K562 (cell line): ENCODE data around the gene HS6ST1. TPM values are rescaled to one million over a fixed set of nuclear protein-coding genes. Genes with fewer than 3 reads are reported as not detected.

Experiments
- ATAC-seq: fragments of 200-7000 bp; cut with Tn5 transposase; 3 replicates; pipeline ENCODE4 v1.9.1; 2020; ENCODE audit warnings: moderate library complexity
- BruUV-seq: library from RNA; stranded (reverse); fragments of 400-500 nt; replicated peaks from 2 replicates; lab custom pipeline; 2021; lab: Mats Ljungman, UMichigan
- CTCF ChIA-PET: fragments of 300-600 bp; formaldehyde crosslinking; extraction: SDS; loops from one replicate; lab custom pipeline; 2021; ENCODE audit warnings: low intra/inter-chr PET ratio; lab: Yijun Ruan, JAX
- POLR2A ChIA-PET: fragments of 300-600, 350-650 bp; sonication (Branson Sonifier 250); formaldehyde crosslinking; extraction: SDS; loops from one replicate; lab custom pipeline; 2021; ENCODE audit warnings: antibody characterized with exemption, inconsistent platforms; lab: Yijun Ruan, JAX
- DNase-seq, 4 experiments: peaks; one replicate each; pipeline versions ENCODE4 v3.0.0 to v3.0.0-alpha.2; 2011 to 2018; ENCODE audit warnings: low spot score in 3 of 4, mixed read lengths in 3 of 4; ENCODE audit errors: extremely low read depth in 1 of 4
- FAIRE-seq: peaks from 2 replicates; lab custom pipeline; 2011; peaks lifted over from hg19 to GRCh38; lab: Jason Lieb, UNC
- H2AFZ ChIP-seq: 2 replicates; pipeline ENCODE4 v1.6.0; 2011; ENCODE audit warnings: low read depth, low read length, control low read depth, inconsistent platforms
- H3K27ac ChIP-seq: fragments of 200-600 bp; 3 replicates; pipeline ENCODE4 v1.8.0; 2011; ENCODE audit warnings: low read depth, mild to moderate bottlenecking, control low read depth, inconsistent platforms, low read length, moderate library complexity, mixed read lengths; ENCODE audit errors: extremely low read depth
- H3K27me3 ChIP-seq, 2 experiments: fragments of 300-600 bp in 1 of 2; 2 replicates in 1 of 2; 3 replicates in 1 of 2; pipeline versions ENCODE4 v1.6.0 to v1.8.0; 2011; ENCODE audit warnings: inconsistent platforms in 2 of 2, low read length in 2 of 2, mild to moderate bottlenecking in 1 of 2, mixed read lengths in 1 of 2, moderate library complexity in 1 of 2; ENCODE audit not compliant: control insufficient read depth in 2 of 2, insufficient read depth in 2 of 2
- H3K36me3 ChIP-seq: fragments of 300-600 bp; 3 replicates; pipeline ENCODE4 v1.8.0; 2011; ENCODE audit warnings: mild to moderate bottlenecking, low read length, inconsistent platforms; ENCODE audit not compliant: control insufficient read depth, insufficient read depth
- H3K4me1 ChIP-seq, 2 experiments: fragments of 200-600 bp in 1 of 2; replicated peaks in 1 of 2; 2 replicates in 1 of 2; 3 replicates in 1 of 2; pipeline versions ENCODE4 v1.5.1 to v1.8.0; 2011; ENCODE audit warnings: inconsistent platforms in 2 of 2, low read length in 2 of 2, mild to moderate bottlenecking in 1 of 2, mixed read lengths in 1 of 2, moderate library complexity in 1 of 2; ENCODE audit not compliant: control insufficient read depth in 2 of 2, insufficient read depth in 2 of 2
- H3K4me2 ChIP-seq: 2 replicates; pipeline ENCODE4 v1.6.1; 2011; ENCODE audit warnings: low read length, control low read depth, inconsistent platforms, mixed read lengths; ENCODE audit not compliant: insufficient read depth
- H3K4me3 ChIP-seq: fragments of 200-600 bp; sonication (generic), shearing (Covaris generic); 2 replicates; pipeline ENCODE4 v1.5.1; 2016; ENCODE audit warnings: control low read depth, inconsistent platforms
- H3K79me2 ChIP-seq: fragments of 200-600 bp; 3 replicates; pipeline ENCODE4 v1.8.0; 2011; ENCODE audit warnings: low read length, inconsistent platforms; ENCODE audit not compliant: control insufficient read depth, insufficient read depth
- H3K9ac ChIP-seq, 2 experiments: 2 replicates each; pipeline versions ENCODE4 v1.6.0 to v1.6.1; 2011; ENCODE audit warnings: low read depth in 2 of 2, low read length in 2 of 2, control low read depth in 1 of 2, inconsistent platforms in 1 of 2, mild to moderate bottlenecking in 1 of 2, mixed read lengths in 1 of 2; ENCODE audit not compliant: insufficient read depth in 1 of 2
- H3K9me1 ChIP-seq: one replicate; pipeline ENCODE4 v1.6.0; 2011; ENCODE audit warnings: inconsistent platforms, mild to moderate bottlenecking, low read length, moderate library complexity; ENCODE audit not compliant: control insufficient read depth, insufficient read depth
- H3K9me3 ChIP-seq: replicated peaks from 2 replicates; pipeline ENCODE4 v1.5.1; 2011; ENCODE audit warnings: low read depth, low read length, inconsistent platforms; ENCODE audit not compliant: control insufficient read depth, insufficient read depth
- H4K20me1 ChIP-seq: replicated peaks from 2 replicates; pipeline ENCODE4 v1.6.1; 2011; ENCODE audit warnings: low read length, inconsistent platforms, mixed read lengths; ENCODE audit not compliant: control insufficient read depth, insufficient read depth
- BHLHE40 ChIP-seq: IDR thresholded peaks from 2 replicates; pipeline ENCODE4 v1.6.1; 2011; ENCODE audit warnings: low read length, improper control_type of control experiment
- BRD4 ChIP-seq: fragments of 200-600 bp; sonication (generic); IDR thresholded peaks from 2 replicates; pipeline ENCODE4 v1.6.1; 2017; ENCODE audit warnings: inconsistent platforms
- CXXC5 ChIP-seq: fragments of 250-450 bp; sonication (Bioruptor Pico); IDR thresholded peaks from 2 replicates; pipeline ENCODE4 v1.8.0; 2022; ENCODE audit warnings: inconsistent platforms, mild to moderate bottlenecking, moderate library complexity
- ELF1 ChIP-seq: fragments of 200-800 bp; sonication (Bioruptor generic); IDR thresholded peaks from 2 replicates; pipeline ENCODE4 v1.6.1; 2016; ENCODE audit warnings: missing genetic modification characterization, missing compliant biosample characterization
- KLF13 ChIP-seq: fragments of 450-650 bp; IDR thresholded peaks from 2 replicates; pipeline ENCODE4 v1.6.1; 2016; ENCODE audit warnings: missing genetic modification characterization, low read depth, mild to moderate bottlenecking, missing compliant biosample characterization, moderate library complexity, borderline replicate concordance
- L3MBTL2 ChIP-seq: fragments of 450-650 bp; IDR thresholded peaks from 2 replicates; pipeline ENCODE4 v1.6.1; 2016; ENCODE audit warnings: mild to moderate bottlenecking, moderate library complexity
- NFIC ChIP-seq: fragments of 450-650 bp; IDR thresholded peaks from 2 replicates; pipeline ENCODE4 v1.6.1; 2017; ENCODE audit warnings: mild to moderate bottlenecking, inconsistent platforms
- NR2C2 ChIP-seq, 2 experiments: fragments of 200-800 bp in 1 of 2; sonication (Bioruptor generic) in 1 of 2; sonication (generic) in 1 of 2; formaldehyde crosslinking in 1 of 2; IDR thresholded peaks; 2 replicates each; pipeline versions ENCODE4 v1.6.1 to v1.8.0; 2016 to 2022; ENCODE audit warnings: mild to moderate bottlenecking in 1 of 2, missing compliant biosample characterization in 1 of 2, missing genetic modification characterization in 1 of 2, missing genetic modification reagents in 1 of 2
- SMAD2 ChIP-seq: fragments of 150-350 bp; IDR thresholded peaks from 2 replicates; pipeline ENCODE4 v1.6.1; 2014; ENCODE audit warnings: low read depth, mild to moderate bottlenecking, low read length
- TAF9B ChIP-seq: fragments of 450-650 bp; IDR thresholded peaks from 2 replicates; pipeline ENCODE4 v1.6.1; 2018; ENCODE audit warnings: mild to moderate bottlenecking; ENCODE audit not compliant: partially characterized antibody
- ZBTB7A ChIP-seq: IDR thresholded peaks from 2 replicates; pipeline ENCODE4 v1.6.1; 2011; ENCODE audit warnings: low read depth, mild to moderate bottlenecking, low read length, moderate library complexity, borderline replicate concordance; ENCODE audit not compliant: control insufficient read depth
- ZFX ChIP-seq: sonication (generic); formaldehyde crosslinking; IDR thresholded peaks from 2 replicates; pipeline ENCODE4 v1.8.0; 2022; ENCODE audit warnings: mild to moderate bottlenecking, missing genetic modification reagents, moderate library complexity
- ZNF584 ChIP-seq: fragments of 200-800 bp; sonication (Bioruptor generic); IDR thresholded peaks from 2 replicates; pipeline ENCODE4 v1.6.1; 2016; ENCODE audit warnings: low read depth, mild to moderate bottlenecking, missing genetic modification characterization, missing compliant biosample characterization
- WGBS: fragments of 100-300 bp; shearing (Covaris generic); methylation state at CpG from one replicate; pipeline ENCODE4 v1.1.6; 2016; ENCODE audit warnings: low coverage, mixed read lengths; ENCODE audit not compliant: insufficient coverage; ENCODE audit errors: missing lambda C conversion rate; 5-methylcytosine and 5-hydroxymethylcytosine counted together
- in situ Hi-C: fragments of 300-500 bp; cut with MboI; formaldehyde crosslinking; loops from 4 replicates; pipeline ENCODE4 v1.15.0; 2018; ENCODE audit warnings: inconsistent platforms, mixed read lengths
- intact Hi-C: fragments of 100-400 bp; cut with micrococcal nuclease; formaldehyde crosslinking; loops from 2 replicates; pipeline ENCODE4 v1.14.2; 2022
- polyA plus RNA-seq, 8 experiments: library from polyadenylated mRNA; depleted of rRNA in 4 of 8; stranded (reverse) in 5 of 8; unstranded in 3 of 8; fragments of >200 nt; fragmentation: Nextera tagmentation in 2 of 8; fragmentation: Illumina TruSeq in 1 of 8; extraction: Ambion mirVana in 2 of 8; extraction: Trizol in 1 of 8; gene quantifications; 2 replicates each; pipeline versions ENCODE4 v1.2.1 to v1.2.3, GENCODE V29; 2011 to 2014; ENCODE audit warnings: inconsistent platforms in 1 of 8, missing spikeins in 1 of 8
- total RNA-seq, 7 experiments: library from RNA; depleted of rRNA in 6 of 7; stranded (reverse); fragments of >200 nt in 6 of 7; fragmentation: Illumina TruSeq in 2 of 7; extraction: Trizol in 2 of 7; gene quantifications; 2 replicates each; pipeline versions ENCODE4 v1.2.1 to v1.2.3, GENCODE V29; 2011 to 2021; ENCODE audit warnings: low replicate concordance in 1 of 7
- TF ChIP-seq, protein P1 (sequence below), 3 experiments: IDR thresholded peaks in 2 of 3; conservative IDR thresholded peaks in 1 of 3; 2 replicates each; pipeline ENCODE4 v1.5.1; 2011 to 2012; ENCODE audit warnings: low read length in 3 of 3, mild to moderate bottlenecking in 3 of 3, control low read depth in 2 of 3, improper control_type of control experiment in 1 of 3, inconsistent platforms in 1 of 3, low read depth in 1 of 3, mixed read lengths in 1 of 3, moderate library complexity in 1 of 3; ENCODE audit not compliant: insufficient read depth in 2 of 3
- TF ChIP-seq, protein P2 (sequence below): fragments of 250-450 bp; sonication (Bioruptor Pico); IDR thresholded peaks from 2 replicates; pipeline ENCODE4 v1.8.0; 2022; ENCODE audit warnings: moderate library complexity, mild to moderate bottlenecking, inconsistent platforms
- TF ChIP-seq, protein P3 (sequence below), 2 experiments: IDR thresholded peaks; 2 replicates each; pipeline ENCODE4 v1.6.1; 2012; ENCODE audit warnings: improper control_type of control experiment in 2 of 2, low read depth in 2 of 2, low read length in 2 of 2, borderline replicate concordance in 1 of 2

Gene HS6ST1
- total and polyA plus RNA-seq, 9 of the 15 experiments (the other 6 are each of a cell fraction or from before 2014, with no cell fraction given) = 0.06 to 7.4 (median 3.8) TPM

DNA sequence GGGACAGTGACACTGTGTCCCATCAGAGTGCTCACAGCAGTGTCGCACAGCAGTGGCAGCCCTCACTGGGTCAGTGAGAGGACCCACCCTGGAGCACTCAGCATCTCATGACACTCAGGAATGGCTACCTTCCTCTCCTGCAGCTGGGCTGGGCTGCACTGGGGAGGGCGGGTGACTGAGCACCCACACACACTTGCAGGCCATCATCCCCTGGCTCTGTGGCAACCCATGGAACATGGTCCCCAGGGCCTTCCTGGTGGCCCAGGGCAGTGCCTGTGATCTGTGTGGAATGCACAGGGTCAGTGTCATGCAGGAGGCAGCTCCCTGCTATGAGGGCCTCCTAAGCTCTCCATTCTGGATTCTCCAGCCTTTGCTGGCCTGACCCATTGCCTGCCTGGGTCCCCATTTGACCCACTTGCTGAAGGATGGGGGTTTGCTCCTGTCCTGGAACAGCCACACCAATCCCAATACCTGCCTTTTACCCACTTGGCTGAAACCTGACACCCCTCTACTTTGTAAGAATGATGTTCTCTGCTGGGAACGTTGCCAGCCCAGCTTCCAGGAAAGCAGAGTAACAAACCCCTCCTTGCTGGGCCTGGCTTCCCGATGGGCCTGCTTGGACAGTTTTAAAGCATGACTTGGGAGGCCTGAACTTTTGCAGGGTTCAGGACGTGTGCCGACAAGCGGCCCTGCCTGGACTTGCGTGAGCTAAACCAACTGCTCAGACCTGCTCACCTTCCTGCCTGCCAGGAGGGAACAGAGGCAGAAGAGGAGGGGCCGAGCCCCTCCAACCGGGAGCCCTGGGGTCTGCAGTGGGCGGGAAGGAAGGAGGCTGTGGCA lies 13.7 kb downstream of the HS6ST1 start:
- Histone ChIP-seq H3K27me3 (no peaks in the 10 kb centered on the region), H3K27ac (no peak overlapping the region), H3K79me2 (no peaks in the 10 kb centered on the region), H3K9me1 (peaks cover 4% of the 10 kb centered on the region), H2AFZ (peak overlapping the region; percentile 30; the same call in 1 of the 2 replicates), H3K9ac (peak overlapping the region in 1 of 2 experiments; percentile 91; a peak in 2 of 4 replicates), H4K20me1 (peaks cover 34% of the 10 kb centered on the region), H3K4me1 (peaks cover 28 to 67% of the 10 kb centered on the region in 2 experiments), H3K4me2 (peak overlapping the region; percentile 28; the same call in 1 of the 2 replicates), H3K36me3 (no peaks in the 10 kb centered on the region), H3K9me3 (no peaks in the 10 kb centered on the region), H3K4me3 (no peak overlapping the region)
- POLR2A ChIA-PET = interaction anchor here (0.6 to 1.1 kb wide), 3 partner anchors 11 to 734 kb away, joined by 3 to 6 read pairs (median 5); no protein-coding TSS in a partner anchor
- FAIRE-seq = peak; percentile 89
- CTCF ChIA-PET = interaction anchor here (0.6 kb wide), 1 partner anchor 117 kb away, joined by 3 read pairs; no protein-coding TSS in a partner anchor
- peak in 2 of 4 experiments; percentile 75 to 86 for DNase-seq
- ATAC-seq = peak; percentile 73
- 18% methylated on average over 9 of the region's 11 CpGs for WGBS
- in situ Hi-C loops = no loop called here
- BruUV-seq = no TSS peak
- intact Hi-C loops = loop anchor here (5.0 to 10.0 kb wide), 2 partner anchors 128 to 240 kb away; no protein-coding TSS in a partner anchor
- TF ChIP-seq ZNF584 (CRISPR knock-in tag) = no peak
- TF ChIP-seq, protein P1, sequence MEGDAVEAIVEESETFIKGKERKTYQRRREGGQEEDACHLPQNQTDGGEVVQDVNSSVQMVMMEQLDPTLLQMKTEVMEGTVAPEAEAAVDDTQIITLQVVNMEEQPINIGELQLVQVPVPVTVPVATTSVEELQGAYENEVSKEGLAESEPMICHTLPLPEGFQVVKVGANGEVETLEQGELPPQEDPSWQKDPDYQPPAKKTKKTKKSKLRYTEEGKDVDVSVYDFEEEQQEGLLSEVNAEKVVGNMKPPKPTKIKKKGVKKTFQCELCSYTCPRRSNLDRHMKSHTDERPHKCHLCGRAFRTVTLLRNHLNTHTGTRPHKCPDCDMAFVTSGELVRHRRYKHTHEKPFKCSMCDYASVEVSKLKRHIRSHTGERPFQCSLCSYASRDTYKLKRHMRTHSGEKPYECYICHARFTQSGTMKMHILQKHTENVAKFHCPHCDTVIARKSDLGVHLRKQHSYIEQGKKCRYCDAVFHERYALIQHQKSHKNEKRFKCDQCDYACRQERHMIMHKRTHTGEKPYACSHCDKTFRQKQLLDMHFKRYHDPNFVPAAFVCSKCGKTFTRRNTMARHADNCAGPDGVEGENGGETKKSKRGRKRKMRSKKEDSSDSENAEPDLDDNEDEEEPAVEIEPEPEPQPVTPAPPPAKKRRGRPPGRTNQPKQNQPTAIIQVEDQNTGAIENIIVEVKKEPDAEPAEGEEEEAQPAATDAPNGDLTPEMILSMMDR (IDR thresholded peaks at IDR 0.05 in 2 of 3, conservative IDR thresholded peaks at IDR 0.05 in 1 of 3; ENCODE audit: insufficient read depth in 2 of 3, low read depth in 1 of 3, low read length in 3 of 3) = peak in 1 of 3 experiments; percentile 6; a peak in 1 of 6 replicates
- no peak for TF ChIP-seq BRD4
- peak; percentile 92 for TF ChIP-seq NFIC
- peak; percentile 56 for TF ChIP-seq ZFX (CRISPR knock-in tag)
- no peak for TF ChIP-seq TAF9B
- no peak for TF ChIP-seq SMAD2
- TF ChIP-seq CXXC5 = no peak
- TF ChIP-seq BHLHE40 = no peak
- TF ChIP-seq, protein P2, sequence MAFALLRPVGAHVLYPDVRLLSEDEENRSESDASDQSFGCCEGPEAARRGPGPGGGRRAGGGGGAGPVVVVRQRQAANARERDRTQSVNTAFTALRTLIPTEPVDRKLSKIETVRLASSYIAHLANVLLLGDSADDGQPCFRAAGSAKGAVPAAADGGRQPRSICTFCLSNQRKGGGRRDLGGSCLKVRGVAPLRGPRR = no peak
- no peak for TF ChIP-seq ELF1 (tag)
- TF ChIP-seq KLF13 = no peak
- no peak for TF ChIP-seq NR2C2 (CRISPR knock-in tag; IDR thresholded peaks at IDR 0.05)
- peak; percentile 56; the same call in 1 of the 2 replicates for TF ChIP-seq NR2C2 (tag; IDR thresholded peaks at IDR 0.05)
- no peak for TF ChIP-seq ZBTB7A
- TF ChIP-seq L3MBTL2 = peak; percentile 45; the same call in 1 of the 2 replicates
- TF ChIP-seq, protein P3, sequence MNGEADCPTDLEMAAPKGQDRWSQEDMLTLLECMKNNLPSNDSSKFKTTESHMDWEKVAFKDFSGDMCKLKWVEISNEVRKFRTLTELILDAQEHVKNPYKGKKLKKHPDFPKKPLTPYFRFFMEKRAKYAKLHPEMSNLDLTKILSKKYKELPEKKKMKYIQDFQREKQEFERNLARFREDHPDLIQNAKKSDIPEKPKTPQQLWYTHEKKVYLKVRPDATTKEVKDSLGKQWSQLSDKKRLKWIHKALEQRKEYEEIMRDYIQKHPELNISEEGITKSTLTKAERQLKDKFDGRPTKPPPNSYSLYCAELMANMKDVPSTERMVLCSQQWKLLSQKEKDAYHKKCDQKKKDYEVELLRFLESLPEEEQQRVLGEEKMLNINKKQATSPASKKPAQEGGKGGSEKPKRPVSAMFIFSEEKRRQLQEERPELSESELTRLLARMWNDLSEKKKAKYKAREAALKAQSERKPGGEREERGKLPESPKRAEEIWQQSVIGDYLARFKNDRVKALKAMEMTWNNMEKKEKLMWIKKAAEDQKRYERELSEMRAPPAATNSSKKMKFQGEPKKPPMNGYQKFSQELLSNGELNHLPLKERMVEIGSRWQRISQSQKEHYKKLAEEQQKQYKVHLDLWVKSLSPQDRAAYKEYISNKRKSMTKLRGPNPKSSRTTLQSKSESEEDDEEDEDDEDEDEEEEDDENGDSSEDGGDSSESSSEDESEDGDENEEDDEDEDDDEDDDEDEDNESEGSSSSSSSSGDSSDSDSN (IDR thresholded peaks at IDR 0.05; ENCODE audit: borderline replicate concordance in 1 of 2, low read depth in 2 of 2, low read length in 2 of 2) = no peak
